Stomach (tissue), 4 donors: ENCODE data around the gene OBSL1.

ENCODE experiments used
- POLR2A ChIP-seq, 4 donors: fragments of 450-650 bp; IDR thresholded peaks; one replicate each; pipeline ENCODE4 v1.6.1; 2016; ENCODE audit warnings: antibody characterized with exemption in 4 of 4, control low read depth in 2 of 4, mild to moderate bottlenecking in 1 of 4, moderate library complexity in 1 of 4
- POLR2AphosphoS5 ChIP-seq, 3 donors: sonication (generic); formaldehyde crosslinking; IDR thresholded peaks; one replicate each; pipeline ENCODE4 v1.6.1; 2016; ENCODE audit warnings: antibody characterized with exemption in 3 of 3
- TF ChIP-seq, protein P1 (sequence below), 7 experiments: fragments of 450-650 bp in 4 of 7; fragments of 200-600 bp in 3 of 7; sonication (generic) in 3 of 7; IDR thresholded peaks; one replicate each; pipeline ENCODE4 v1.5.1; 2016 to 2019; ENCODE audit warnings: antibody characterized with exemption in 7 of 7, control low read depth in 2 of 7, mild to moderate bottlenecking in 1 of 7

DNA sequence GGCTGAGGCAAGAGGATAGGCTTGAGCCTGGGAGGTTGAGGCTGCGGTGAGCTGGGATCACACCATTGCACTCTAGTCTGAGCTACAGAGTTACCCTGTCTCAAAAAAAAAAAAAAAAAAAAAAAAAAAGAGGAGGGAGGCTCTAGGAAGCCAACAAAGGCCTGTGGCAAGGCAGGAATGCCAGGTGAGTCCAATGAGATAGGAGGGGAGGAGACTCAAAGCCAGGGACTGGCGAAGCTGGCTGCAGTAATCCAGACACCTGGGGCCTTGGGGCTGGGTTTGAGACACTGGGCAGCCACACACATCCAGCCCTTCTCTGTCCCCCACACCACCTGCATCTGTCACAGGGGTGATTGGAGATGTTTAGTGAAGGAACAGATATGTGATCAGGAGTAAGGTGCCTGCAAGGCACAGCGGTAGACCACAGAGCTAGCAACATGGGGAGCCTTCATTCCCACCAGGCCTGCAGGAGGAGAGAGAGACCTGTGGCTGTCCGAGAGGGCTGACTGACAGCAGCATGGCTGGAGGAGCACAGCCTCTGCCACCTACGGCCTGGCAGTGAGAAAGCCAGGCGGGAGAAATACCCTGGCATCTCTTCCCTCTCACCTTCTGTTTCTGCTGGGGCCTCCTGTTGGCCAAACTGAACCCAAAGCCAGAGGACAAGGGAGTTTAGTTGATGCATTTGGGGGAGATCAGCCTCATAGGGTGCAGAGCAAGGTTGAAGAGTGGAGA, 37.2 kb downstream of the OBSL1 start:
- TF ChIP-seq, protein P1, sequence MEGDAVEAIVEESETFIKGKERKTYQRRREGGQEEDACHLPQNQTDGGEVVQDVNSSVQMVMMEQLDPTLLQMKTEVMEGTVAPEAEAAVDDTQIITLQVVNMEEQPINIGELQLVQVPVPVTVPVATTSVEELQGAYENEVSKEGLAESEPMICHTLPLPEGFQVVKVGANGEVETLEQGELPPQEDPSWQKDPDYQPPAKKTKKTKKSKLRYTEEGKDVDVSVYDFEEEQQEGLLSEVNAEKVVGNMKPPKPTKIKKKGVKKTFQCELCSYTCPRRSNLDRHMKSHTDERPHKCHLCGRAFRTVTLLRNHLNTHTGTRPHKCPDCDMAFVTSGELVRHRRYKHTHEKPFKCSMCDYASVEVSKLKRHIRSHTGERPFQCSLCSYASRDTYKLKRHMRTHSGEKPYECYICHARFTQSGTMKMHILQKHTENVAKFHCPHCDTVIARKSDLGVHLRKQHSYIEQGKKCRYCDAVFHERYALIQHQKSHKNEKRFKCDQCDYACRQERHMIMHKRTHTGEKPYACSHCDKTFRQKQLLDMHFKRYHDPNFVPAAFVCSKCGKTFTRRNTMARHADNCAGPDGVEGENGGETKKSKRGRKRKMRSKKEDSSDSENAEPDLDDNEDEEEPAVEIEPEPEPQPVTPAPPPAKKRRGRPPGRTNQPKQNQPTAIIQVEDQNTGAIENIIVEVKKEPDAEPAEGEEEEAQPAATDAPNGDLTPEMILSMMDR (IDR thresholded peaks at IDR 0.05) = no peak
- no peak for TF ChIP-seq POLR2A (IDR thresholded peaks at IDR 0.05)
- TF ChIP-seq POLR2AphosphoS5 (IDR thresholded peaks at IDR 0.05) = no peak
